GM23338 (cell line): ENCODE data around the gene NOC3L. TPM values are rescaled to one million over a fixed set of nuclear protein-coding genes. Genes with fewer than 3 reads are reported as not detected.

ENCODE experiments used
- ATAC-seq: fragments of 200-7000 bp; cut with Tn5 transposase; 3 replicates; pipeline ENCODE4 v1.9.1; 2020
- DNase-seq: peaks from one replicate; pipeline ENCODE4 v3.0.0-alpha.2; 2015; ENCODE audit warnings: low spot score
- H2AFZ ChIP-seq: fragments of 200-600 bp; sonication (generic); 2 replicates; pipeline ENCODE4 v1.8.0; 2016; ENCODE audit warnings: antibody characterized with exemption, mild to moderate bottlenecking, moderate library complexity
- H3F3A ChIP-seq: fragments of 200-600 bp; sonication (generic); replicated peaks from 2 replicates; pipeline ENCODE4 v1.8.0; 2017; ENCODE audit warnings: antibody characterized with exemption, mixed run types, low read depth
- H3K27ac ChIP-seq: fragments of 200-600 bp; sonication (generic); 2 replicates; pipeline ENCODE4 v1.6.1; 2016; ENCODE audit warnings: low read depth
- H3K27me3 ChIP-seq: fragments of 200-600 bp; sonication (generic); 2 replicates; pipeline ENCODE4 v1.8.0; 2016; ENCODE audit warnings: mild to moderate bottlenecking, mixed run types, moderate library complexity; ENCODE audit not compliant: insufficient read depth
- H3K36me3 ChIP-seq: fragments of 200-600 bp; sonication (generic); 2 replicates; pipeline ENCODE4 v1.8.0; 2016; ENCODE audit warnings: mild to moderate bottlenecking; ENCODE audit not compliant: insufficient read depth
- H3K4me1 ChIP-seq: fragments of 200-600 bp; sonication (generic); 2 replicates; pipeline ENCODE4 v1.8.0; 2016; ENCODE audit warnings: mild to moderate bottlenecking, moderate library complexity; ENCODE audit not compliant: insufficient read depth
- H3K4me2 ChIP-seq: fragments of 200-600 bp; sonication (generic); 2 replicates; pipeline ENCODE4 v1.7.1; 2017; ENCODE audit warnings: mixed run types
- H3K4me3 ChIP-seq: fragments of 200-600 bp; sonication (generic); 2 replicates; pipeline ENCODE4 v1.6.1; 2016; ENCODE audit warnings: mixed run types
- H3K79me2 ChIP-seq: fragments of 200-600 bp; sonication (generic); replicated peaks from 2 replicates; pipeline ENCODE4 v1.8.0; 2017; ENCODE audit warnings: mild to moderate bottlenecking; ENCODE audit not compliant: insufficient read depth
- H3K9me2 ChIP-seq: fragments of 200-600 bp; sonication (generic); 2 replicates; pipeline ENCODE4 v1.8.0; 2017; ENCODE audit not compliant: insufficient read depth
- H4K20me1 ChIP-seq: fragments of 200-600 bp; sonication (generic); replicated peaks from 2 replicates; pipeline ENCODE4 v1.8.0; 2017; ENCODE audit warnings: mild to moderate bottlenecking; ENCODE audit not compliant: insufficient read depth
- H3K27ac Mint-ChIP-seq: 2 replicates; pipeline ENCODE4 v1.8.0; 2020; ENCODE audit warnings: inconsistent platforms, mild to moderate bottlenecking, moderate library complexity, mixed read lengths
- H3K27me3 Mint-ChIP-seq: 3 replicates; pipeline ENCODE4 v1.8.0; 2022; ENCODE audit warnings: low read depth, mild to moderate bottlenecking, moderate library complexity, mixed read lengths, inconsistent platforms; ENCODE audit not compliant: insufficient read depth, poor library complexity
- H3K36me3 Mint-ChIP-seq: 3 replicates; pipeline ENCODE4 v1.8.0; 2021; ENCODE audit warnings: low read depth, mild to moderate bottlenecking, inconsistent platforms, moderate library complexity, mixed read lengths
- H3K4me1 Mint-ChIP-seq: 3 replicates; pipeline ENCODE4 v1.8.0; 2020; ENCODE audit warnings: mild to moderate bottlenecking, inconsistent platforms, mixed read lengths
- H3K4me3 Mint-ChIP-seq: 3 replicates; pipeline ENCODE4 v1.8.0; 2021; ENCODE audit warnings: moderate library complexity, mild to moderate bottlenecking, inconsistent platforms, mixed read lengths
- H3K9me3 Mint-ChIP-seq: 3 replicates; pipeline ENCODE4 v1.8.0; 2020; ENCODE audit warnings: moderate library complexity, mild to moderate bottlenecking, inconsistent platforms, mixed read lengths
- CREB1 ChIP-seq: fragments of 250-450 bp; sonication (Bioruptor Pico); IDR thresholded peaks from 2 replicates; pipeline ENCODE4 v1.5.0; 2020; ENCODE audit warnings: low read depth, mild to moderate bottlenecking, moderate library complexity
- ETS1 ChIP-seq: IDR thresholded peaks from 2 replicates; pipeline ENCODE4 v1.6.1; 2016; ENCODE audit warnings: antibody characterized with exemption
- EZH2 ChIP-seq: fragments of 200-600 bp; sonication (generic); IDR thresholded peaks from one replicate; pipeline ENCODE4 v1.8.0; 2017; ENCODE audit warnings: antibody characterized with exemption, mild to moderate bottlenecking, low read depth; ENCODE audit not compliant: unreplicated experiment
- EZH2phosphoT487 ChIP-seq: fragments of 200-600 bp; sonication (generic); IDR thresholded peaks from one replicate; pipeline ENCODE4 v1.8.1; 2018; ENCODE audit warnings: antibody characterized with exemption; ENCODE audit not compliant: unreplicated experiment
- JUNB ChIP-seq: IDR thresholded peaks from one replicate; pipeline ENCODE4 v1.6.1; 2016; ENCODE audit warnings: antibody characterized with exemption; ENCODE audit not compliant: unreplicated experiment
- NANOG ChIP-seq: IDR thresholded peaks from 2 replicates; pipeline ENCODE4 v1.6.1; 2016; ENCODE audit warnings: antibody characterized with exemption, borderline replicate concordance
- POLR2AphosphoS5 ChIP-seq: IDR thresholded peaks from 2 replicates; pipeline ENCODE4 v1.6.1; 2016; ENCODE audit warnings: antibody characterized with exemption, low read depth
- REST ChIP-seq: IDR thresholded peaks from one replicate; pipeline ENCODE4 v1.6.1; 2018; ENCODE audit warnings: antibody characterized with exemption; ENCODE audit not compliant: unreplicated experiment
- STAT1 ChIP-seq: IDR thresholded peaks from one replicate; pipeline ENCODE4 v1.6.1; 2016; ENCODE audit warnings: antibody characterized with exemption; ENCODE audit not compliant: unreplicated experiment
- ZNF114 ChIP-seq: fragments of 250-450 bp; sonication (Bioruptor Pico); IDR thresholded peaks from 2 replicates; pipeline ENCODE4 v1.5.0; 2020; ENCODE audit warnings: mild to moderate bottlenecking, moderate library complexity
- ZNF331 ChIP-seq: fragments of 250-450 bp; sonication (Bioruptor Pico); IDR thresholded peaks from 2 replicates; pipeline ENCODE4 v1.5.0; 2020; ENCODE audit warnings: low read depth, mild to moderate bottlenecking, moderate library complexity
- polyA plus RNA-seq: library from polyadenylated mRNA; unstranded; fragments of >200 nt; fragmentation: Nextera tagmentation; extraction: Ambion mirVana; gene quantifications from 2 replicates; pipeline ENCODE4 v1.2.1, GENCODE V29; 2016
- total RNA-seq: library from RNA; depleted of rRNA; stranded (reverse); fragments of >200 nt; shearing (Covaris generic); gene quantifications from 2 replicates; pipeline ENCODE4 v1.2.3, GENCODE V29; 2014
- TF ChIP-seq, protein P1 (sequence below): fragments of 250-450 bp; sonication (Bioruptor Pico); IDR thresholded peaks from 2 replicates; pipeline ENCODE4 v1.5.0; 2020; ENCODE audit warnings: mild to moderate bottlenecking, moderate library complexity
- TF ChIP-seq, protein P2 (sequence below), 2 experiments: fragments of 200-600 bp in 1 of 2; sonication (generic) in 1 of 2; conservative IDR thresholded peaks; 2 replicates each; pipeline versions ENCODE4 v1.5.1 to v1.6.1; 2016 to 2017; ENCODE audit warnings: antibody characterized with exemption in 2 of 2, low read depth in 2 of 2, mild to moderate bottlenecking in 2 of 2, moderate library complexity in 1 of 2

The NOC3L gene
- total and polyA plus RNA-seq, 2 experiments from 2014 or later: 43.1 to 62.1 TPM

- TF ChIP-seq JUNB (no peak), NANOG (no peak), ZNF114 (CRISPR knock-in tag) (no peak)
Measured at GRCh38 chr10:94409021-94409657, 46.4 kb upstream of the NOC3L start (continued).

GRCh38 chr10:94407668-94408067, 44.9 kb upstream of the NOC3L start:
- Histone ChIP-seq H3K79me2 (no peaks in the 10 kb centered on the region), H3K27me3 (peaks cover 39% of the 10 kb centered on the region), H3K36me3 (no peaks in the 10 kb centered on the region), H4K20me1 (no peaks in the 10 kb centered on the region; the same call in 1 of the 2 replicates), H3K4me1 (no peaks in the 10 kb centered on the region; the same call in 1 of the 2 replicates), H3F3A (no peaks in the 10 kb centered on the region), H3K4me2 (no peak overlapping the region), H2AFZ (no peak overlapping the region), H3K9me2 (no peaks in the 10 kb centered on the region), H3K4me3 (no peak overlapping the region), H3K27ac (no peak overlapping the region)
- DNase-seq: no peak
- TF ChIP-seq CREB1: no peak
- TF ChIP-seq, protein P1, sequence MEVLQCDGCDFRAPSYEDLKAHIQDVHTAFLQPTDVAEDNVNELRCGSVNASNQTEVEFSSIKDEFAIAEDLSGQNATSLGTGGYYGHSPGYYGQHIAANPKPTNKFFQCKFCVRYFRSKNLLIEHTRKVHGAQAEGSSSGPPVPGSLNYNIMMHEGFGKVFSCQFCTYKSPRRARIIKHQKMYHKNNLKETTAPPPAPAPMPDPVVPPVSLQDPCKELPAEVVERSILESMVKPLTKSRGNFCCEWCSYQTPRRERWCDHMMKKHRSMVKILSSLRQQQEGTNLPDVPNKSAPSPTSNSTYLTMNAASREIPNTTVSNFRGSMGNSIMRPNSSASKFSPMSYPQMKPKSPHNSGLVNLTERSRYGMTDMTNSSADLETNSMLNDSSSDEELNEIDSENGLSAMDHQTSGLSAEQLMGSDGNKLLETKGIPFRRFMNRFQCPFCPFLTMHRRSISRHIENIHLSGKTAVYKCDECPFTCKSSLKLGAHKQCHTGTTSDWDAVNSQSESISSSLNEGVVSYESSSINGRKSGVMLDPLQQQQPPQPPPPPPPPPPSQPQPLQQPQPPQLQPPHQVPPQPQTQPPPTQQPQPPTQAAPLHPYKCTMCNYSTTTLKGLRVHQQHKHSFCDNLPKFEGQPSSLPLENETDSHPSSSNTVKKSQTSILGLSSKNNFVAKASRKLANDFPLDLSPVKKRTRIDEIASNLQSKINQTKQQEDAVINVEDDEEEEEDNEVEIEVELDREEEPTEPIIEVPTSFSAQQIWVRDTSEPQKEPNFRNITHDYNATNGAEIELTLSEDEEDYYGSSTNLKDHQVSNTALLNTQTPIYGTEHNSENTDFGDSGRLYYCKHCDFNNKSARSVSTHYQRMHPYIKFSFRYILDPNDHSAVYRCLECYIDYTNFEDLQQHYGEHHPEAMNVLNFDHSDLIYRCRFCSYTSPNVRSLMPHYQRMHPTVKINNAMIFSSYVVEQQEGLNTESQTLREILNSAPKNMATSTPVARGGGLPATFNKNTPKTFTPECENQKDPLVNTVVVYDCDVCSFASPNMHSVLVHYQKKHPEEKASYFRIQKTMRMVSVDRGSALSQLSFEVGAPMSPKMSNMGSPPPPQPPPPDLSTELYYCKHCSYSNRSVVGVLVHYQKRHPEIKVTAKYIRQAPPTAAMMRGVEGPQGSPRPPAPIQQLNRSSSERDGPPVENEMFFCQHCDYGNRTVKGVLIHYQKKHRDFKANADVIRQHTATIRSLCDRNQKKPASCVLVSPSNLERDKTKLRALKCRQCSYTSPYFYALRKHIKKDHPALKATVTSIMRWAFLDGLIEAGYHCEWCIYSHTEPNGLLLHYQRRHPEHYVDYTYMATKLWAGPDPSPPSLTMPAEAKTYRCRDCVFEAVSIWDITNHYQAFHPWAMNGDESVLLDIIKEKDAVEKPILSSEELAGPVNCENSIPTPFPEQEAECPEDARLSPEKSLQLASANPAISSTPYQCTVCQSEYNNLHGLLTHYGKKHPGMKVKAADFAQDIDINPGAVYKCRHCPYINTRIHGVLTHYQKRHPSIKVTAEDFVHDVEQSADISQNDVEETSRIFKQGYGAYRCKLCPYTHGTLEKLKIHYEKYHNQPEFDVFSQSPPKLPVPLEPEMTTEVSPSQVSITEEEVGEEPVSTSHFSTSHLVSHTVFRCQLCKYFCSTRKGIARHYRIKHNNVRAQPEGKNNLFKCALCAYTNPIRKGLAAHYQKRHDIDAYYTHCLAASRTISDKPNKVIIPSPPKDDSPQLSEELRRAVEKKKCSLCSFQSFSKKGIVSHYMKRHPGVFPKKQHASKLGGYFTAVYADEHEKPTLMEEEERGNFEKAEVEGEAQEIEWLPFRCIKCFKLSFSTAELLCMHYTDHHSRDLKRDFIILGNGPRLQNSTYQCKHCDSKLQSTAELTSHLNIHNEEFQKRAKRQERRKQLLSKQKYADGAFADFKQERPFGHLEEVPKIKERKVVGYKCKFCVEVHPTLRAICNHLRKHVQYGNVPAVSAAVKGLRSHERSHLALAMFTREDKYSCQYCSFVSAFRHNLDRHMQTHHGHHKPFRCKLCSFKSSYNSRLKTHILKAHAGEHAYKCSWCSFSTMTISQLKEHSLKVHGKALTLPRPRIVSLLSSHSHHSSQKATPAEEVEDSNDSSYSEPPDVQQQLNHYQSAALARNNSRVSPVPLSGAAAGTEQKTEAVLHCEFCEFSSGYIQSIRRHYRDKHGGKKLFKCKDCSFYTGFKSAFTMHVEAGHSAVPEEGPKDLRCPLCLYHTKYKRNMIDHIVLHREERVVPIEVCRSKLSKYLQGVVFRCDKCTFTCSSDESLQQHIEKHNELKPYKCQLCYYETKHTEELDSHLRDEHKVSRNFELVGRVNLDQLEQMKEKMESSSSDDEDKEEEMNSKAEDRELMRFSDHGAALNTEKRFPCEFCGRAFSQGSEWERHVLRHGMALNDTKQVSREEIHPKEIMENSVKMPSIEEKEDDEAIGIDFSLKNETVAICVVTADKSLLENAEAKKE: no peak
- TF ChIP-seq, protein P2, sequence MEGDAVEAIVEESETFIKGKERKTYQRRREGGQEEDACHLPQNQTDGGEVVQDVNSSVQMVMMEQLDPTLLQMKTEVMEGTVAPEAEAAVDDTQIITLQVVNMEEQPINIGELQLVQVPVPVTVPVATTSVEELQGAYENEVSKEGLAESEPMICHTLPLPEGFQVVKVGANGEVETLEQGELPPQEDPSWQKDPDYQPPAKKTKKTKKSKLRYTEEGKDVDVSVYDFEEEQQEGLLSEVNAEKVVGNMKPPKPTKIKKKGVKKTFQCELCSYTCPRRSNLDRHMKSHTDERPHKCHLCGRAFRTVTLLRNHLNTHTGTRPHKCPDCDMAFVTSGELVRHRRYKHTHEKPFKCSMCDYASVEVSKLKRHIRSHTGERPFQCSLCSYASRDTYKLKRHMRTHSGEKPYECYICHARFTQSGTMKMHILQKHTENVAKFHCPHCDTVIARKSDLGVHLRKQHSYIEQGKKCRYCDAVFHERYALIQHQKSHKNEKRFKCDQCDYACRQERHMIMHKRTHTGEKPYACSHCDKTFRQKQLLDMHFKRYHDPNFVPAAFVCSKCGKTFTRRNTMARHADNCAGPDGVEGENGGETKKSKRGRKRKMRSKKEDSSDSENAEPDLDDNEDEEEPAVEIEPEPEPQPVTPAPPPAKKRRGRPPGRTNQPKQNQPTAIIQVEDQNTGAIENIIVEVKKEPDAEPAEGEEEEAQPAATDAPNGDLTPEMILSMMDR (conservative IDR thresholded peaks at IDR 0.05; ENCODE audit: low read depth in 2 of 2): no peak
- no peak for TF ChIP-seq ZNF114 (CRISPR knock-in tag)
- TF ChIP-seq EZH2: no peak
- TF ChIP-seq EZH2phosphoT487: no peak
- no peak for TF ChIP-seq REST
- no peak for TF ChIP-seq ETS1
- no peak for TF ChIP-seq STAT1
- no peak for TF ChIP-seq NANOG
- TF ChIP-seq POLR2AphosphoS5: no peak
- TF ChIP-seq ZNF331 (CRISPR knock-in tag): no peak
- no peak for TF ChIP-seq JUNB
- H3K4me1 Mint-ChIP-seq: peaks cover 6% of the 10 kb centered on the region; the same call in 2 of the 3 replicates
- H3K27me3 Mint-ChIP-seq: peaks cover 19% of the 10 kb centered on the region
- no peak overlapping the region for H3K4me3 Mint-ChIP-seq
- H3K36me3 Mint-ChIP-seq: no peaks in the 10 kb centered on the region
- no peaks in the 10 kb centered on the region for H3K9me3 Mint-ChIP-seq
- no peak overlapping the region for H3K27ac Mint-ChIP-seq
- ATAC-seq: no peak
